SK-N-SH (cell line): ENCODE measurements around the gene SESN1. TPM values are rescaled to one million over a fixed set of nuclear protein-coding genes. Genes with fewer than 3 reads are reported as not detected.

Experiments
- CTCF ChIA-PET: fragments of 300-600, 350-600 bp; formaldehyde crosslinking; extraction: SDS; loops from one replicate; lab custom pipeline; 2021; lab: Yijun Ruan, JAX
- POLR2A ChIA-PET: fragments of 350-600 bp; sonication (Branson Sonifier 250); formaldehyde crosslinking; extraction: SDS; loops from one replicate; lab custom pipeline; 2020; ENCODE audit warnings: antibody characterized with exemption, inconsistent platforms; lab: Yijun Ruan, JAX
- DNase-seq: peaks from one replicate; pipeline ENCODE4 v3.0.0; 2012
- H2AFZ ChIP-seq: fragments of 200-600 bp; sonication (generic); 2 replicates; pipeline ENCODE4 v1.8.1; 2016; ENCODE audit warnings: antibody characterized with exemption, mild to moderate bottlenecking, low read depth
- H3F3A ChIP-seq: fragments of 200-600 bp; sonication (generic); replicated peaks from 2 replicates; pipeline ENCODE3; 2016; ENCODE audit warnings: antibody characterized with exemption, mild to moderate bottlenecking; ENCODE audit not compliant: insufficient read depth
- H3K27ac ChIP-seq, 2 experiments: fragments of 200-500 bp in 1 of 2; fragments of 200-600 bp in 1 of 2; sonication (Bioruptor generic) in 1 of 2; sonication (generic), shearing (Covaris generic) in 1 of 2; 2 replicates each; pipeline versions ENCODE4 v1.5.1 to v1.6.1; 2014 to 2016; ENCODE audit warnings: low read depth in 2 of 2, inconsistent platforms in 1 of 2, low read length in 1 of 2, mild to moderate bottlenecking in 1 of 2, mixed read lengths in 1 of 2
- H3K27me3 ChIP-seq: fragments of 200-600 bp; sonication (generic), shearing (Covaris generic); 2 replicates; pipeline ENCODE4 v1.6.1; 2016; ENCODE audit warnings: mixed run types; ENCODE audit not compliant: insufficient read depth
- H3K36me3 ChIP-seq, 2 experiments: fragments of 200-500 bp in 1 of 2; fragments of 200-600 bp in 1 of 2; sonication (Bioruptor generic) in 1 of 2; sonication (generic) in 1 of 2; replicated peaks in 1 of 2; 2 replicates each; pipeline versions ENCODE3 to v1.5.1; 2014 to 2016; ENCODE audit warnings: low read length in 1 of 2, mild to moderate bottlenecking in 1 of 2; ENCODE audit not compliant: insufficient read depth in 2 of 2, control insufficient read depth in 1 of 2
- H3K4me1 ChIP-seq, 2 experiments: fragments of 200-500 bp in 1 of 2; fragments of 200-600 bp in 1 of 2; sonication (Bioruptor generic) in 1 of 2; sonication (generic), shearing (Covaris generic) in 1 of 2; 2 replicates each; pipeline versions ENCODE4 v1.5.1 to v1.6.1; 2014 to 2016; ENCODE audit warnings: low read depth in 1 of 2, low read length in 1 of 2, mixed run types in 1 of 2; ENCODE audit not compliant: insufficient read depth in 2 of 2, control insufficient read depth in 1 of 2
- H3K4me2 ChIP-seq: fragments of 200-600 bp; sonication (generic), shearing (Covaris generic); 2 replicates; pipeline ENCODE4 v1.6.1; 2017; ENCODE audit warnings: mixed run types
- H3K4me3 ChIP-seq, 2 experiments: fragments of 200-500 bp in 1 of 2; fragments of 200-600 bp in 1 of 2; sonication (Bioruptor generic) in 1 of 2; sonication (generic), shearing (Covaris generic) in 1 of 2; 2 replicates each; pipeline versions ENCODE4 v1.5.1 to v1.8.1; 2014 to 2016; ENCODE audit warnings: low read depth in 2 of 2, inconsistent platforms in 1 of 2, low read length in 1 of 2, mild to moderate bottlenecking in 1 of 2, mixed read lengths in 1 of 2, moderate library complexity in 1 of 2
- H3K79me2 ChIP-seq: fragments of 200-600 bp; sonication (generic); 2 replicates; pipeline ENCODE4 v1.8.1; 2017; ENCODE audit warnings: mild to moderate bottlenecking; ENCODE audit not compliant: insufficient read depth
- H3K9ac ChIP-seq: fragments of 200-600 bp; sonication (generic); 2 replicates; pipeline ENCODE4 v1.6.1; 2017; ENCODE audit warnings: mixed run types
- H3K9me2 ChIP-seq: fragments of 200-600 bp; sonication (generic); 2 replicates; pipeline ENCODE4 v1.6.1; 2017; ENCODE audit warnings: mixed run types
- H3K9me3 ChIP-seq: fragments of 200-600 bp; sonication (generic); 2 replicates; pipeline ENCODE4 v1.6.1; 2017; ENCODE audit warnings: mixed run types, mild to moderate bottlenecking, moderate library complexity
- H4K20me1 ChIP-seq: fragments of 200-600 bp; sonication (generic); 2 replicates; pipeline ENCODE4 v1.6.1; 2017; ENCODE audit warnings: mild to moderate bottlenecking, mixed run types; ENCODE audit not compliant: insufficient read depth
- FOSL2 ChIP-seq: IDR thresholded peaks from 2 replicates; pipeline ENCODE4 v1.4.0; 2012; ENCODE audit warnings: low read depth, mild to moderate bottlenecking, moderate library complexity, borderline replicate concordance
- FOXJ3 ChIP-seq: sonication (generic); formaldehyde crosslinking; IDR thresholded peaks from 2 replicates; pipeline ENCODE4 v1.5.1; 2020; ENCODE audit warnings: mild to moderate bottlenecking, missing genetic modification reagents
- JUND ChIP-seq: IDR thresholded peaks from 2 replicates; pipeline ENCODE4 v1.4.0; 2012
- MAX ChIP-seq: IDR thresholded peaks from 2 replicates; pipeline ENCODE4 v1.4.0; 2012; ENCODE audit warnings: low read depth
- MEF2A ChIP-seq: IDR thresholded peaks from 2 replicates; pipeline ENCODE4 v1.4.0; 2012; ENCODE audit warnings: low read depth, borderline replicate concordance
- MXI1 ChIP-seq: IDR thresholded peaks from 2 replicates; pipeline ENCODE4 v1.6.1; 2012; ENCODE audit warnings: mild to moderate bottlenecking, low read depth, low read length, improper control_type of control experiment
- NFIC ChIP-seq: IDR thresholded peaks from 2 replicates; pipeline ENCODE4 v1.4.0; 2012; ENCODE audit warnings: borderline replicate concordance
- POLR2AphosphoS5 ChIP-seq: IDR thresholded peaks from 2 replicates; pipeline ENCODE4 v1.6.1; 2012; ENCODE audit warnings: low read depth, low read length
- RCOR1 ChIP-seq: fragments of 150-350 bp; IDR thresholded peaks from 2 replicates; pipeline ENCODE4 v1.6.1; 2017; ENCODE audit warnings: antibody characterized with exemption, low read length
- TCF12 ChIP-seq: IDR thresholded peaks from 2 replicates; pipeline ENCODE4 v1.4.0; 2012
- WGBS: methylation state at CpG from one replicate; pipeline ENCODE4 v1.1.6; 2017; ENCODE audit warnings: low lambda C conversion rate; 5-methylcytosine and 5-hydroxymethylcytosine counted together
- polyA plus RNA-seq, 3 experiments: library from polyadenylated mRNA; depleted of rRNA; stranded (reverse); fragments of >200 nt; gene quantifications; 2 replicates each; pipeline ENCODE4 v1.2.3, GENCODE V29; 2012
- TF ChIP-seq, protein P1 (sequence below): IDR thresholded peaks from 2 replicates; pipeline ENCODE4 v1.4.0; 2012; ENCODE audit warnings: low read depth, borderline replicate concordance

The SESN1 gene
- polyA plus RNA-seq, 1 of the 3 experiments (the other 2 are of a cell fraction): 13.1 TPM

DNA sequence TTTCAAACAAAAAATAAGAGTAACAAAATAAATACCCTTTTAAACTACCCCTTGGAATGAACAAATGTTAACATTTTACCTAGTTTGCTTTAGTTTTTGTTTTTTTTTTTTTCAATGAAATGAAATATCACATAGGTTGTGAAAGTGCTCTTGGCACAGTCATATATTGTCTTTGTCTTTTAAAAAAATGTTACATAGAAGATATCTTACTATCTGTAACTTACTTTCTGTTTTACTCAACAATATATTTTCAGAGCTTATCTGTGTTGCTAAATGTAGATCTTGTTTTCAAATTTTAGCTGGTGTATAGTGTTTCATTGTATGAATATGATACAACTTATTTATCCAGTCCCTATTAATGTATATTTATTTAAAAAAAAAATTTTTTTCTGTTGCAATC lies 9.3 kb upstream of the SESN1 start (continued):
- TF ChIP-seq, protein P1, sequence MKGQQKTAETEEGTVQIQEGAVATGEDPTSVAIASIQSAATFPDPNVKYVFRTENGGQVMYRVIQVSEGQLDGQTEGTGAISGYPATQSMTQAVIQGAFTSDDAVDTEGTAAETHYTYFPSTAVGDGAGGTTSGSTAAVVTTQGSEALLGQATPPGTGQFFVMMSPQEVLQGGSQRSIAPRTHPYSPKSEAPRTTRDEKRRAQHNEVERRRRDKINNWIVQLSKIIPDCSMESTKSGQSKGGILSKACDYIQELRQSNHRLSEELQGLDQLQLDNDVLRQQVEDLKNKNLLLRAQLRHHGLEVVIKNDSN: no peak

DNA sequence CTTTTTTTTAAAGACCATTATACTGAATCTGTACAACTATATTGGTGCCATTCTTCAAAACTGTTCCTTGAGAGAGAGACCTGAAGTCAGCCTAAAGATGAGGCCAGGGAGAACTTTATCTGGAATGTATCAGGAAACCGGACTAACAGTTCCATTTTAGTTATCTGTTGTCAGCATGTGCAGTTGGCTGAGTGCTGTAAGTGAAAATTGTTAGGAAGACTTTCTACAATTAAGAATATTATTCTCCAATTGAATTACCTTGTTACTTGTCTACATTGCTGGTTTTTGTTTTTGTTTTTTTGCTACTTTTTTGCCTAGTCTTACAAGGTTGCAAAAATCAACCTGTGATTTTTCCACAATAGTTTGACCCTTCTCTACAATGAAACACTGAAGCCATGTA lies 8.1 kb upstream of the SESN1 start:
- H3K27ac ChIP-seq: 0 out of 4 replicates have a peak overlapping the region, but pooled peaks of 1 of the 2 experiments have one; percentile 13
- peaks cover 78% of the 10 kb centered on the region for H3K79me2 ChIP-seq
- TF ChIP-seq TCF12 (no peak), MXI1 (peak; percentile 37; the same call in 1 of the 2 replicates)
- H3K27me3 ChIP-seq: no peaks in the 10 kb centered on the region
- peaks cover 3 to 9% of the 10 kb centered on the region in 2 experiments; a peak in 3 of 4 replicates for H3K4me1 ChIP-seq
- H3K4me3 ChIP-seq: no peak overlapping the region
- H3F3A ChIP-seq: peaks cover 6% of the 10 kb centered on the region
- ChIA-PET POLR2A (no interaction called here), CTCF (no interaction called here)
- no peaks in the 10 kb centered on the region for H4K20me1 ChIP-seq
- H2AFZ ChIP-seq: no peak overlapping the region
- H3K4me2 ChIP-seq: no peak overlapping the region
- H3K9me3 ChIP-seq: no peaks in the 10 kb centered on the region
- H3K36me3 ChIP-seq: no peaks in the 10 kb centered on the region
- no peak overlapping the region for H3K9ac ChIP-seq
- WGBS: 29% methylated on average over 1 of the region's 1 CpG
- DNase-seq: peak; percentile 30
- H3K9me2 ChIP-seq: no peaks in the 10 kb centered on the region

- Histone ChIP-seq H3K4me1 (peaks cover under 1 to 5% of the 10 kb centered on the region in 2 experiments; a peak in 3 of 4 replicates), H4K20me1 (peaks cover 11% of the 10 kb centered on the region; the same call in 1 of the 2 replicates), H3K9me3 (no peaks in the 10 kb centered on the region), H3K36me3 (no peaks in the 10 kb centered on the region), H3K9me2 (no peaks in the 10 kb centered on the region), H3K9ac (no peak overlapping the region), H3K4me2 (no peak overlapping the region), H3K4me3 (no peak overlapping the region), H3K27me3 (no peaks in the 10 kb centered on the region), H3K79me2 (peaks cover 78% of the 10 kb centered on the region), H3K27ac (no peak overlapping the region), H3F3A (peaks cover 8% of the 10 kb centered on the region)
- no peak for DNase-seq
- WGBS: 100% methylated on average over 1 of the region's 1 CpG
- POLR2A ChIA-PET: no interaction called here
- CTCF ChIA-PET: no interaction called here
- TF ChIP-seq NFIC: no peak
- TF ChIP-seq MEF2A: no peak
- TF ChIP-seq, protein P1: no peak
- no peak for TF ChIP-seq FOSL2
- TF ChIP-seq MAX: no peak
- TF ChIP-seq FOXJ3 (CRISPR knock-in tag): no peak
- no peak for TF ChIP-seq RCOR1
- TF ChIP-seq JUND: no peak
- TF ChIP-seq POLR2AphosphoS5: no peak
- TF ChIP-seq, all 33 proteins: peak for 0
- no peak overlapping the region for H2AFZ ChIP-seq
Observed at GRCh38 chr6:109097661-109098060, 3.0 kb upstream of the SESN1 start.
